GM10248 (cell line): ENCODE results near the gene RTN4IP1.

Experiments
- CTCF ChIA-PET: fragments of 300-600 bp; sonication (Branson Sonifier 250); formaldehyde crosslinking; extraction: SDS; loops from one replicate; lab custom pipeline; 2021; ENCODE audit warnings: antibody characterized with exemption; lab: Yijun Ruan, JAX
- POLR2A ChIA-PET: fragments of 350-650 bp; sonication (Branson Sonifier 250); formaldehyde crosslinking; extraction: SDS; loops from one replicate; lab custom pipeline; 2020; ENCODE audit warnings: antibody characterized with exemption; lab: Yijun Ruan, JAX
- DNase-seq: peaks from one replicate; pipeline ENCODE4 v3.0.0; 2012; ENCODE audit errors: extremely low spot score
- TF ChIP-seq, protein P1 (sequence below): IDR thresholded peaks from 2 replicates; pipeline ENCODE4 v1.5.1; 2012; ENCODE audit warnings: mild to moderate bottlenecking, low read depth; ENCODE audit errors: extremely low read depth, missing control alignments, control extremely low read depth

The RTN4IP1 gene

DNA sequence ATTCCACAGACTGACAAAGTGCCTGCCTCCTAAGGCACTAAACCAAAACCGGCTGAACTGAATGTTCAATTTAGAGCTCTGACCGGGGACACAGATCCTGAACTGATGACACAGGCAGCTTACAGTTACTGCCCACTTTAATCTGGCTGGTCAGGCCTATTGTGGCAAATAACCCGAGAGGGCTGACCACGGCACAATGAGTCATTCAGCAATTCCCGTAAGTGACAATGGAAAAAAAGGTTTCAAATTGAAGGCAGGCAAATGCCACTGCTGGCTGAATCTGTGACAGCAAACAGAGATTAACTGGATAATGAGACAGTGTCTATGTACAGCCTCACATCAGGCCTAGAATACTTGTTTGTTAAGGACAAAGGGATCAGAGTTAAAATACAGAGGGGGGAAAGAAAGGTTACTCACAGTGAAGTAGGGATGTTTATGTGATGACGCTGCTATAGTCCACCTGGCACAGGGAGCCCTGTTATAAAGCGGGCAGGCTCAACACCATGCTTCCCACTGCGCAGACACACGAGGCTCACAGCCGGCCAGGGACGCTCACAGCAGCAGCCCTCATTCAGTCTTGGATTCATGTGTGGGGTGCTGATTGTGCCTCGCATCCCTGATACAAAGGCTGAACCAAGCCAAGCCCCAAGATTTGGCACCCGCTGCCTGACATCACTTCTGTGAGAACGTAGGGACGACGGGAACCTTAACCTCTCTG, 54.4 kb downstream of the RTN4IP1 start:
- ChIA-PET CTCF (interaction anchor here (2.2 to 16.6 kb wide), 2 partner anchors 8 to 129 kb away, joined by 10 to 292 read pairs; no protein-coding TSS in a partner anchor), POLR2A (no interaction called here)
- DNase-seq: no peak
- TF ChIP-seq, protein P1, sequence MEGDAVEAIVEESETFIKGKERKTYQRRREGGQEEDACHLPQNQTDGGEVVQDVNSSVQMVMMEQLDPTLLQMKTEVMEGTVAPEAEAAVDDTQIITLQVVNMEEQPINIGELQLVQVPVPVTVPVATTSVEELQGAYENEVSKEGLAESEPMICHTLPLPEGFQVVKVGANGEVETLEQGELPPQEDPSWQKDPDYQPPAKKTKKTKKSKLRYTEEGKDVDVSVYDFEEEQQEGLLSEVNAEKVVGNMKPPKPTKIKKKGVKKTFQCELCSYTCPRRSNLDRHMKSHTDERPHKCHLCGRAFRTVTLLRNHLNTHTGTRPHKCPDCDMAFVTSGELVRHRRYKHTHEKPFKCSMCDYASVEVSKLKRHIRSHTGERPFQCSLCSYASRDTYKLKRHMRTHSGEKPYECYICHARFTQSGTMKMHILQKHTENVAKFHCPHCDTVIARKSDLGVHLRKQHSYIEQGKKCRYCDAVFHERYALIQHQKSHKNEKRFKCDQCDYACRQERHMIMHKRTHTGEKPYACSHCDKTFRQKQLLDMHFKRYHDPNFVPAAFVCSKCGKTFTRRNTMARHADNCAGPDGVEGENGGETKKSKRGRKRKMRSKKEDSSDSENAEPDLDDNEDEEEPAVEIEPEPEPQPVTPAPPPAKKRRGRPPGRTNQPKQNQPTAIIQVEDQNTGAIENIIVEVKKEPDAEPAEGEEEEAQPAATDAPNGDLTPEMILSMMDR: no peak

GRCh38 chr6:106572875-106573585, 56.3 kb downstream of the RTN4IP1 start:
- CTCF ChIA-PET: interaction anchor here (1.0 to 16.6 kb wide), 6 partner anchors 10 to 425 kb away, joined by 3 to 292 read pairs (median 4); no protein-coding TSS in a partner anchor
- TF ChIP-seq, protein P1: no peak
- POLR2A ChIA-PET: no interaction called here
- DNase-seq: no peak

DNA sequence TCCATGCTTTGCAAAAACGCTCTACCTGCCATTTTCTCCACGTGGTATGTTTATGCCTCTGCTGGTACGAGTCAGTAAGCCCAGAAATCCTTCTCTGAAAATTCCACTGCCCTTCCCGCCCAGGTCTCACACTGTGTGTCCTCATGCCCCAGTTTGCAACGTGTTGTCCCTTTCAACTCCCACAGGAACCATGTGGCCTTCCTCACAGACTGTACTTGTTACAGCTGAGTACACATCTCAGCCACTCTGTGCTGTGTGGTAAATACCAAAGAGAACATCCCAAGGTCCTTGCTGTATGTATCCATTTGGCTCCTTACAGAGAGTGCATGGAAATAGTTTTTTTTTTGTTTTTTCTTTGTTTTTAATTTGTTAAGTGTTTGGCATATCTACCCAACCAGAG, 56.9 kb downstream of the RTN4IP1 start:
- DNase-seq: no peak
- POLR2A ChIA-PET: no interaction called here
- TF ChIP-seq, protein P1: no peak
- CTCF ChIA-PET: interaction anchor here (1.2 to 16.6 kb wide), 6 partner anchors 9 to 425 kb away, joined by 3 to 292 read pairs (median 3); no protein-coding TSS in a partner anchor

GRCh38 chr6:106569428-106569827, 59.9 kb downstream of the RTN4IP1 start:
- no peak for DNase-seq
- CTCF ChIA-PET: interaction anchor here (0.7 to 16.6 kb wide), 8 partner anchors 10 to 410 kb away, joined by 3 to 292 read pairs (median 4); partner anchors contain the start of gene CRYBG1
- TF ChIP-seq, protein P1: no peak
- POLR2A ChIA-PET: no interaction called here

- ChIA-PET CTCF (interaction anchor here (2.2 to 16.6 kb wide), 2 partner anchors 123 to 234 kb away, joined by 5 to 292 read pairs; no protein-coding TSS in a partner anchor), POLR2A (no interaction called here)
- TF ChIP-seq, protein P1: no peak
- no peak for DNase-seq
Observed at GRCh38 chr6:106568530-106568929, 60.8 kb downstream of the RTN4IP1 start.

DNA sequence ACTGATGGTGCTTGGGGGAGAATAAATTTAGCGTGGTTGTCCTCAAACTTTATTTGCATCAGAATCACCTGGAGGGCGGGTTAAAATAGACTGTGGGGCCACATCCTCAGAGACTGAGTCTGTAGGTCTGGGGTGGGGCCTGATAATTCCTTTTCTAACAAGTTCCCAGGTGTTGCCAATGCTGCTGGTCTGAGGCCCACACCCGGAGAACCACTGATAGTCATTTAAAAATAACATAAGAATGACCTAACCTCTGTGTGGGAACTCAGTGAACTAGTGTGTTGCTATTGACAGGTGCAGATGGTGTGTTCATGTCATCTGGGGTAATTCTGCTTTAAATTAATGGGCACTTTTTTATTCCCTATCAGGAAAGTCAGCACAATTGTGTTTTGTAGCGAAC, 64.8 kb downstream of the RTN4IP1 start:
- ChIA-PET POLR2A (no interaction called here), CTCF (interaction anchor here (1.2 to 16.6 kb wide), 6 partner anchors 16 to 433 kb away, joined by 3 to 292 read pairs (median 8); no protein-coding TSS in a partner anchor)
- TF ChIP-seq, protein P1: no peak
- no peak for DNase-seq
